HepG2 (cell line): Measurements from ENCODE around the gene PTPN5. TPM values are rescaled to one million over a fixed set of nuclear protein-coding genes. Genes with fewer than 3 reads are reported as not detected.

Source experiments
- AHDC1 ChIP-seq: sonication (generic); formaldehyde crosslinking; IDR thresholded peaks from 2 replicates; pipeline ENCODE4 v1.5.1; 2020; ENCODE audit warnings: mild to moderate bottlenecking, missing genetic modification reagents, borderline replicate concordance
- CTCF ChIP-seq: sonication (generic); formaldehyde crosslinking; IDR thresholded peaks from 2 replicates; pipeline ENCODE4 v1.5.0; 2020; ENCODE audit warnings: mild to moderate bottlenecking, missing genetic modification reagents, moderate library complexity
- IKZF5 ChIP-seq: IDR thresholded peaks from 2 replicates; pipeline ENCODE4 v1.6.1; 2018; ENCODE audit warnings: missing genetic modification reagents, mild to moderate bottlenecking, missing compliant biosample characterization
- MATR3 ChIP-seq: sonication (generic); formaldehyde crosslinking; IDR thresholded peaks from 2 replicates; pipeline ENCODE4 v1.4.0; 2020; ENCODE audit warnings: missing genetic modification reagents
- RFX3 ChIP-seq: IDR thresholded peaks from 2 replicates; pipeline ENCODE4 v1.6.1; 2016; ENCODE audit warnings: missing biosample characterization, missing genetic modification reagents
- STAG1 ChIP-seq: sonication (generic); formaldehyde crosslinking; IDR thresholded peaks from 2 replicates; pipeline ENCODE4 v1.4.0; 2020; ENCODE audit warnings: missing genetic modification reagents
- ZNF30 ChIP-seq: sonication (generic); formaldehyde crosslinking; IDR thresholded peaks from 2 replicates; pipeline ENCODE4 v1.5.0; 2020; ENCODE audit warnings: mild to moderate bottlenecking, missing genetic modification reagents
- polyA plus RNA-seq, 8 experiments: library from polyadenylated mRNA; depleted of rRNA in 3 of 8; stranded (reverse) in 7 of 8; unstranded in 1 of 8; fragments of >200 nt; fragmentation: Illumina TruSeq in 4 of 8; extraction: Trizol in 4 of 8; gene quantifications; 2 replicates each; pipeline versions ENCODE4 v1.2.1 to v1.2.3, GENCODE V29; 2011 to 2016; ENCODE audit warnings: low read depth in 4 of 8, missing spikeins in 1 of 8, mixed read lengths in 1 of 8; ENCODE audit not compliant: insufficient read depth in 1 of 8
- total RNA-seq, 5 experiments: library from RNA; depleted of rRNA; stranded (reverse); fragments of >200 nt; fragmentation: Illumina TruSeq; extraction: Trizol; gene quantifications; 2 replicates each; pipeline ENCODE4 v1.2.3, GENCODE V29; 2016; ENCODE audit warnings: low read depth in 1 of 5

The PTPN5 gene
- total and polyA plus RNA-seq, 2 of the 13 experiments (the other 11 are each of a cell fraction or from before 2014, with no cell fraction given) = not detected

GRCh38 chr11:18739685-18740084, 51.9 kb downstream of the PTPN5 start (continued):
- TF ChIP-seq STAG1 (0 out of 2 replicates have a peak, but pooled peaks have one; percentile 12), CTCF (CRISPR knock-in tag) (peak; percentile 41), ZNF30 (CRISPR knock-in tag) (no peak), AHDC1 (CRISPR knock-in tag) (no peak), MATR3 (no peak), RFX3 (CRISPR knock-in tag) (no peak), IKZF5 (CRISPR knock-in tag) (no peak)
